Vagina (tissue), 2 donors: ENCODE data around the gene GSDME. TPM values are rescaled to one million over a fixed set of nuclear protein-coding genes. Genes with fewer than 3 reads are reported as not detected.

Source experiments
- DNase-seq, 2 donors: peaks; one replicate each; pipeline ENCODE4 v3.0.0-alpha.2; 2017; ENCODE audit errors: extremely low spot score in 2 of 2
- H3K27ac ChIP-seq: fragments of 200-600 bp; sonication (generic); one replicate; pipeline ENCODE4 v1.5.1; 2019
- H3K27me3 ChIP-seq: fragments of 200-600 bp; sonication (generic); one replicate; pipeline ENCODE4 v1.5.1; 2019
- H3K36me3 ChIP-seq, 2 donors: fragments of 200-600 bp; sonication (generic); one replicate each; pipeline ENCODE4 v1.5.1; 2017 to 2019
- H3K4me1 ChIP-seq: fragments of 200-600 bp; sonication (generic); one replicate; pipeline ENCODE4 v1.5.1; 2019
- H3K4me3 ChIP-seq, 2 donors: fragments of 200-600 bp; sonication (generic); 1 replicate in 1 of 2; 2 replicates in 1 of 2; pipeline ENCODE4 v1.5.1; 2016 to 2019
- H3K9me3 ChIP-seq: fragments of 200-600 bp; sonication (generic); one replicate; pipeline ENCODE4 v1.5.1; 2019
- CTCF ChIP-seq, 3 experiments: fragments of 450-650 bp in 2 of 3; fragments of 200-600 bp in 1 of 3; sonication (generic) in 1 of 3; IDR thresholded peaks; one replicate each; pipeline ENCODE4 v1.5.1; 2017 to 2019; ENCODE audit warnings: antibody characterized with exemption in 3 of 3, mild to moderate bottlenecking in 2 of 3, moderate library complexity in 2 of 3
- POLR2A ChIP-seq, 2 donors: fragments of 450-650 bp; IDR thresholded peaks; one replicate each; pipeline ENCODE4 v1.6.1; 2017; ENCODE audit warnings: antibody characterized with exemption in 2 of 2, mild to moderate bottlenecking in 2 of 2, moderate library complexity in 2 of 2
- POLR2AphosphoS5 ChIP-seq, 2 donors: sonication (generic); formaldehyde crosslinking; IDR thresholded peaks; one replicate each; pipeline ENCODE4 v1.9.0; 2017; ENCODE audit warnings: antibody characterized with exemption in 2 of 2, mild to moderate bottlenecking in 2 of 2, low read depth in 1 of 2; ENCODE audit not compliant: insufficient read depth in 1 of 2
- intact Hi-C: fragments of 100-400 bp; cut with DNase I; formaldehyde crosslinking; loops from one replicate; pipeline ENCODE4 v1.15.1; 2023
- total RNA-seq: library from RNA; depleted of rRNA; stranded (reverse); fragments of >200 nt; gene quantifications from one replicate; pipeline ENCODE4 v1.2.3, GENCODE V29; 2016

The GSDME gene
- total RNA-seq, 1 donor from 2014 or later: 11.0 TPM

DNA sequence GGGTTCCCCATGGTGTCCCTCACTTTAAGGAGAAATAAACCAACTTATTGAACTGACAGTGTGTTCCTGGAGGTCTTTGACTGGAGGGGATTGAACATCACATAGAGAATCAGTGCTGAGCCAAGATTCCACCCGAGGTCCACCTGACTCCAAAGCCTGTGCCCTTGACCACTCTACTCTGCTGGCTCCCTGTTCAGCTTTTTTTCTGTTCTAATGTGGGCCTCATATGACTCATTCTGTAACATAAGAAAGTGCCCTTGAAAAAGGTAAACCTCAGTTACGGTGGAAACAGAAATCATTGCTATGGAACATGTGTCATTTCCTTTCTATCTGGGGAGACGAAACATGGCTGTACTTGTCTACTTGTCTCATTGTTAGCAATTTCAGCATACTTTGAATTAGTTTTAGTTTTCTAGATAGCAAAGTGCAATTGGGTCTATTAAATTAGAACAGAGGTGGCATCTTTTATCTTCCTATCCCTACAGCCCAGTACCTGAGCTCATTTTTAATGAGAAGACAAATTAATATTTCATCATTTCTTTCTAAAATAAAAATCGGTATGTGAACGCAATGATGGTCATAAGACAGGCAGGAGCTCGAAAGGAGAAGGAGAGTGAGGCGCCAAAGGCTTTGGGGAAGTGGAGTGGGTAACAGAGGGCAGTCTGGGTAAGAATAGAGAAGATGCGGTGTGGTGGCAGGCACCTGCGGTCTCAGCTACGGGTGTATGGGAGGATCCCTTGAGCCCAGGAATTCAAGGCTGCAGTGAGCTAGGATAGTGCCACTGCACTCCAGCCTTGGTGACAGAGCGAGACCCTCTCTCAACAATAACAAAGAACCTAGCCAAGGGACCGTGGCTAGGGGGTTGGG lies 1.5 kb downstream of the GSDME start:
- no peak for DNase-seq
- peak overlapping the region; percentile 90 for H3K27ac ChIP-seq
- H3K36me3 ChIP-seq: no peaks in the 10 kb centered on the region
- TF ChIP-seq POLR2A (IDR thresholded peaks at IDR 0.05): no peak
- H3K4me1 ChIP-seq: peaks cover 32% of the 10 kb centered on the region
- intact Hi-C loops: no loop called here
- no peaks in the 10 kb centered on the region for H3K27me3 ChIP-seq
- no peaks in the 10 kb centered on the region for H3K9me3 ChIP-seq
- H3K4me3 ChIP-seq: peak overlapping the region; percentile 62 to 84

GRCh38 chr7:24754906-24755506 lies 2.3 kb downstream of the GSDME start:
- intact Hi-C loops: no loop called here
- no peak for TF ChIP-seq POLR2AphosphoS5 (IDR thresholded peaks at IDR 0.05; ENCODE audit: insufficient read depth in 1 of 2, low read depth in 1 of 2)
- no peak for TF ChIP-seq CTCF (IDR thresholded peaks at IDR 0.05)
- TF ChIP-seq POLR2A (IDR thresholded peaks at IDR 0.05): no peak
- no peak for DNase-seq
- H3K9me3 ChIP-seq: no peaks in the 10 kb centered on the region
- H3K27me3 ChIP-seq: no peaks in the 10 kb centered on the region
- no peak overlapping the region for H3K27ac ChIP-seq
- H3K36me3 ChIP-seq: no peaks in the 10 kb centered on the region
- H3K4me1 ChIP-seq: peaks cover 32% of the 10 kb centered on the region
- H3K4me3 ChIP-seq: no peak overlapping the region

DNA sequence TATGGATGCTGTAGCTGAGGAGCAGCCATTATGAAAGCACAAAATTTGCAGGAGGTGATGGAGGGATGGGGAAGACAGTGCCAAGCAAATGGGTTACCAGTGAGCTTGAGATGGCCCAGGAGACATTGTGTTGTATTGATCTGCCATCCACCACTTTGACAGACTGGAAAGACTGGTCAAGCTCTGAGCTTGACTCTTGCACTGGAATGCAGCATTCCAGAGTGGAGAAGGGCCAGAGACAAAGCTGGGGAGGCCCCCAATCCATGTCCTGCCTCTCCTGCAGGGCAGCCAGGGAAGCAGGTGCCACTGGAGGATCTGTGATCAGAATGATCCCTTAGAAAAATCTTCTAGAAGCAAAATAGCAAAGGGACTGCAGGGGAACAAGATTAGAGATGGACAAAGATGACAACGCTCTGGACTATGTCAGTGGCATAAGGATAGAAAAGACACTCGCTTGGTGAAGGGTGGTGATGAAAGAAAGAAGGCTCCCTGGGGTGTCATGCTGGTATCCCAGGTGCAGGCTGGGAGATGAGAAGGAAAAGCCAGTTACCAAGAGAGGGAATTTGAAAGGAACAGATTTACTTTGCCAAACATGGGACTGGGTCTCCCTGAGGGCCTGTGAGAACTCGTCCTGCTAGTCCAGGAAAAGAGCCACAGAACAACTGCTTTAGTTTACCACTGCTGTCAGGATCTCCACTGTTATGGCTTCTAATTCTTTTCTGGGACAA lies 5.0 kb downstream of the GSDME start:
- no peak for TF ChIP-seq CTCF (IDR thresholded peaks at IDR 0.05)
- TF ChIP-seq POLR2A (IDR thresholded peaks at IDR 0.05): no peak
- TF ChIP-seq POLR2AphosphoS5 (IDR thresholded peaks at IDR 0.05; ENCODE audit: insufficient read depth in 1 of 2, low read depth in 1 of 2): no peak
- Histone ChIP-seq H3K4me1 (peaks cover 21% of the 10 kb centered on the region), H3K36me3 (no peaks in the 10 kb centered on the region), H3K9me3 (no peaks in the 10 kb centered on the region), H3K4me3 (no peak overlapping the region), H3K27ac (no peak overlapping the region), H3K27me3 (no peaks in the 10 kb centered on the region)
- intact Hi-C loops: no loop called here
- no peak for DNase-seq

DNA sequence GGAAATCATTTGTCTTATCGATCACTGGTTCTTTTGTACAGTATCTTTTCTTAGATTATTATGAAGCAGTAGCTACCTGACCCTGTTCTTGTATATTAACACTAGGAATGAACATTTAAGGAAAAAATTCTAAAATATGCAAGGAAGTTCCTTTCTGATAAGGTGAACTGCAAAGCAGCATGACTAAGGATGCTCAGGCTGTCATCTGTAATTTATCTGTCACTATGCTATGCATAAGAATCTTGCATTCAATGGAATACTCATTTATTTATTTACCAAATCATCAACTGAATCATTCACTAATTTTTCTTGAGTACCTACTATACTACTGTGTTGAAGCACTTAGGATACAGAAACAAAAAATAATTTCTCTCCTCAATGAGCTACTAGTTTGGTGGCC lies 5.8 kb downstream of the GSDME start:
- Histone ChIP-seq H3K36me3 (no peaks in the 10 kb centered on the region), H3K4me3 (no peak overlapping the region), H3K27me3 (no peaks in the 10 kb centered on the region), H3K4me1 (peaks cover 15% of the 10 kb centered on the region), H3K9me3 (no peaks in the 10 kb centered on the region), H3K27ac (no peak overlapping the region)
- intact Hi-C loops: no loop called here
- TF ChIP-seq CTCF (IDR thresholded peaks at IDR 0.05) (no peak), POLR2A (IDR thresholded peaks at IDR 0.05) (no peak), POLR2AphosphoS5 (IDR thresholded peaks at IDR 0.05; ENCODE audit: insufficient read depth in 1 of 2, low read depth in 1 of 2) (no peak)
- no peak for DNase-seq

DNA sequence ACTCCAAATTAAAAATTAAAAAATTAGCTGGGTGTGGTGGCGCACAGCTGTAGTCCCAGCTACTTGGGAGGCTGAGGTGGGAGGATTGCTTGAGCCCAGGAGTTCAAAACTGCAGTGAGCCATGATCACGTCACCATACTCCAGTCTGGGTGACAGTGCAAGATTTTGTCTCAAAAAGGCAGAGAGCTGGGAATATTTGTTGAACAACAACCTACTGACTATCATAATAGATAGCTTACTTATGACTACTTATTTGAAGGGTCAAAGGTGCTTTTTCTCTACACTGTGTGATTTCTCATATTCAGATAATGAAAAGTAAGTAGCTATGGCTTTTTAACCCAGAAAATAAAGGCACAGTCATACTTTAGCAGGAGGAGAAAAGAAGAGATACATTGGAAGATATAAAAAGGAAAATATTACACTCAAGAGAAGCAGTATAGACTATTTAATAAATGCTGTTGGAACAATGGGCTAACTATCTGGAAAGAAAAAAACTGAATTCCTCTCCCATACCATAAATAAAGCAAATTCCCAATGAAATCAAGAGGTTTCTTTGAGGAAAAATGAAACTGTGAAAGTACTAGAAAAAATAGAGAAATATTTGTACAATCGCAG lies 6.7 kb downstream of the GSDME start:
- Histone ChIP-seq H3K4me1 (peaks cover 6% of the 10 kb centered on the region), H3K36me3 (no peaks in the 10 kb centered on the region), H3K9me3 (no peaks in the 10 kb centered on the region), H3K27me3 (no peaks in the 10 kb centered on the region), H3K27ac (no peak overlapping the region), H3K4me3 (no peak overlapping the region)
- no peak for DNase-seq
- intact Hi-C loops: no loop called here
- no peak for TF ChIP-seq POLR2A (IDR thresholded peaks at IDR 0.05)
- no peak for TF ChIP-seq CTCF (IDR thresholded peaks at IDR 0.05)
- no peak for TF ChIP-seq POLR2AphosphoS5 (IDR thresholded peaks at IDR 0.05; ENCODE audit: insufficient read depth in 1 of 2, low read depth in 1 of 2)
